Endodermal cell (in vitro differentiated cells): ENCODE results near the gene SLC48A1. TPM values are rescaled to one million over a fixed set of nuclear protein-coding genes. Genes with fewer than 3 reads are reported as not detected.

Source experiments
- DNase-seq: peaks from one replicate; pipeline ENCODE4 v3.0.0-alpha.2; 2017
- H3K27ac ChIP-seq: 2 replicates; pipeline ENCODE4 v1.5.1; 2013; ENCODE audit warnings: mild to moderate bottlenecking, low read depth, low read length, moderate library complexity
- H3K27me3 ChIP-seq: 2 replicates; pipeline ENCODE4 v1.6.1; 2013; ENCODE audit warnings: mild to moderate bottlenecking, low read length, moderate library complexity; ENCODE audit not compliant: insufficient read depth, control insufficient read depth, poor library complexity, severe bottlenecking
- H3K36me3 ChIP-seq: 2 replicates; pipeline ENCODE4 v1.7.0; 2013; ENCODE audit warnings: mild to moderate bottlenecking, low read length, moderate library complexity; ENCODE audit not compliant: control insufficient read depth, insufficient read depth
- H3K4me1 ChIP-seq: one replicate; pipeline ENCODE4 v1.7.0; 2013; ENCODE audit warnings: low read length; ENCODE audit not compliant: control insufficient read depth, insufficient read depth
- H3K4me3 ChIP-seq: 2 replicates; pipeline ENCODE4 v1.5.1; 2013; ENCODE audit warnings: mild to moderate bottlenecking, low read length, moderate library complexity
- H3K9ac ChIP-seq: 2 replicates; pipeline ENCODE4 v1.6.1; 2013; ENCODE audit warnings: mild to moderate bottlenecking, low read length, moderate library complexity; ENCODE audit not compliant: poor library complexity, severe bottlenecking; ENCODE audit errors: extremely low read depth
- H3K9me3 ChIP-seq: 2 replicates; pipeline ENCODE4 v1.6.1; 2013; ENCODE audit warnings: mild to moderate bottlenecking, low read length, moderate library complexity; ENCODE audit not compliant: control insufficient read depth
- H3K27ac Mint-ChIP-seq: 2 replicates; pipeline ENCODE4 v1.8.0; 2020; ENCODE audit warnings: mixed read lengths
- H3K27me3 Mint-ChIP-seq: 2 replicates; pipeline ENCODE4 v1.8.0; 2021; ENCODE audit warnings: mild to moderate bottlenecking, mixed read lengths; ENCODE audit not compliant: insufficient read depth
- H3K36me3 Mint-ChIP-seq: 2 replicates; pipeline ENCODE4 v1.8.0; 2020; ENCODE audit warnings: low read depth, mixed read lengths
- H3K4me1 Mint-ChIP-seq: 2 replicates; pipeline ENCODE4 v1.8.0; 2020; ENCODE audit warnings: mixed read lengths
- H3K4me3 Mint-ChIP-seq: 2 replicates; pipeline ENCODE4 v1.8.0; 2020; ENCODE audit warnings: mild to moderate bottlenecking, moderate library complexity, mixed read lengths
- H3K9me3 Mint-ChIP-seq: 2 replicates; pipeline ENCODE4 v1.8.0; 2020; ENCODE audit warnings: mild to moderate bottlenecking, mixed read lengths
- CTCF ChIP-seq: fragments of 200-600 bp; sonication (generic); conservative IDR thresholded peaks from 2 replicates; pipeline ENCODE4 v1.5.0; 2021; ENCODE audit warnings: antibody characterized with exemption, mild to moderate bottlenecking
- WGBS, 2 experiments: methylation state at CpG; one replicate each; pipeline versions ENCODE4 v1.1.5 to v1.1.7; 2013; ENCODE audit warnings: missing lambda C conversion rate in 2 of 2, mixed read lengths in 1 of 2; ENCODE audit not compliant: insufficient coverage in 1 of 2, insufficient read length in 1 of 2; 5-methylcytosine and 5-hydroxymethylcytosine counted together
- total RNA-seq, 2 donors: library from RNA; stranded (reverse); fragmentation: NEBNext Ultra II Directional in 1 of 2; extraction: Animal tissue kit (Norgen Biotek cat#: 25700) in 1 of 2; gene quantifications; 2 replicates in 1 of 2; 3 replicates in 1 of 2; pipeline ENCODE4 v1.2.1, GENCODE V29; 2021

Gene SLC48A1
- total RNA-seq, 2 donors from 2014 or later: 21.3 to 30.4 TPM

- Mint-ChIP-seq H3K4me3 (no peak overlapping the region), H3K4me1 (peaks cover 7% of the 10 kb centered on the region), H3K27ac (no peak overlapping the region), H3K9me3 (no peaks in the 10 kb centered on the region), H3K36me3 (no peaks in the 10 kb centered on the region), H3K27me3 (peaks cover 15% of the 10 kb centered on the region)
- DNase-seq: no peak
- TF ChIP-seq CTCF: no peak
- Histone ChIP-seq H3K4me1 (peaks cover 5% of the 10 kb centered on the region), H3K9me3 (no peaks in the 10 kb centered on the region), H3K4me3 (no peak overlapping the region), H3K9ac (no peak overlapping the region), H3K27me3 (peaks cover 7% of the 10 kb centered on the region), H3K36me3 (no peaks in the 10 kb centered on the region), H3K27ac (no peak overlapping the region)
- 93% methylated on average over 6 of the region's 6 CpGs; no CpG with 5 or more reads in 1 of the 2 experiments for WGBS, 2 experiments
These were observed 1.7 kb upstream of the SLC48A1 start for GRCh38 chr12:47771304-47771703.

- no peaks in the 10 kb centered on the region for H3K36me3 Mint-ChIP-seq
- H3K27ac Mint-ChIP-seq: peak overlapping the region; percentile 71
- Histone ChIP-seq H3K9me3 (no peaks in the 10 kb centered on the region), H3K4me1 (peaks cover 5% of the 10 kb centered on the region), H3K9ac (no peak overlapping the region), H3K27me3 (peaks cover 7% of the 10 kb centered on the region), H3K27ac (no peak overlapping the region), H3K36me3 (no peaks in the 10 kb centered on the region), H3K4me3 (no peak overlapping the region)
- H3K27me3 Mint-ChIP-seq: peaks cover 15% of the 10 kb centered on the region
- no peak for DNase-seq
- peaks cover 7% of the 10 kb centered on the region for H3K4me1 Mint-ChIP-seq
- H3K9me3 Mint-ChIP-seq: no peaks in the 10 kb centered on the region
- 82 to 87% methylated on average over 6 to 12 of the region's 13 CpGs for WGBS, 2 experiments
- no peak for TF ChIP-seq CTCF
- H3K4me3 Mint-ChIP-seq: peak overlapping the region; percentile 72
These were observed 861 bp upstream of the SLC48A1 start for GRCh38 chr12:47772094-47772660.

DNA sequence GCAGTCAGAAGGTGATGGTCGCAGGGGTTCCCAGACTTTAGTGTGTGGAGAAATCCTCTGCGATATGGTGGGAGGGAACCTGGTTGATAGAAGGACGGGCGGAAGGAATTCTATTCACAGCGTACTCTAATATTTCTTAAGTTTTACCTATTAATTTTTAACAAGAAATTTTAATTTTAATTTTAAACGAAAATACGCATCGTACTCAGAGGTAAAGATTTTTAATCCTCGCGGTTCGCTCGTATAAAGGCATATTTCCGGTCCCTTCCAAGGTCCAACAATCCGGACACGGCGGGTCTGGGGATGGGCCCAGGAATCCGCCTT is 338 bp upstream of the SLC48A1 start:
- WGBS, 2 experiments: 15 to 22% methylated on average over 11 to 14 of the region's 17 CpGs

More for the DNA sequence above, 338 bp upstream of the SLC48A1 start:
- TF ChIP-seq CTCF: no peak
- Mint-ChIP-seq H3K36me3 (no peaks in the 10 kb centered on the region), H3K27ac (peak overlapping the region; percentile 71), H3K4me1 (peaks cover 9% of the 10 kb centered on the region), H3K4me3 (peak overlapping the region; percentile 72), H3K27me3 (peaks cover 15% of the 10 kb centered on the region), H3K9me3 (no peaks in the 10 kb centered on the region)
- H3K36me3 ChIP-seq: no peaks in the 10 kb centered on the region
- no peak overlapping the region for H3K9ac ChIP-seq
- DNase-seq: no peak
- H3K4me1 ChIP-seq: peaks cover 5% of the 10 kb centered on the region
- peaks cover 7% of the 10 kb centered on the region for H3K27me3 ChIP-seq
- no peak overlapping the region for H3K4me3 ChIP-seq
- H3K9me3 ChIP-seq: no peaks in the 10 kb centered on the region
- H3K27ac ChIP-seq: no peak overlapping the region
